ENCODE data around the gene RPIA.

DNA sequence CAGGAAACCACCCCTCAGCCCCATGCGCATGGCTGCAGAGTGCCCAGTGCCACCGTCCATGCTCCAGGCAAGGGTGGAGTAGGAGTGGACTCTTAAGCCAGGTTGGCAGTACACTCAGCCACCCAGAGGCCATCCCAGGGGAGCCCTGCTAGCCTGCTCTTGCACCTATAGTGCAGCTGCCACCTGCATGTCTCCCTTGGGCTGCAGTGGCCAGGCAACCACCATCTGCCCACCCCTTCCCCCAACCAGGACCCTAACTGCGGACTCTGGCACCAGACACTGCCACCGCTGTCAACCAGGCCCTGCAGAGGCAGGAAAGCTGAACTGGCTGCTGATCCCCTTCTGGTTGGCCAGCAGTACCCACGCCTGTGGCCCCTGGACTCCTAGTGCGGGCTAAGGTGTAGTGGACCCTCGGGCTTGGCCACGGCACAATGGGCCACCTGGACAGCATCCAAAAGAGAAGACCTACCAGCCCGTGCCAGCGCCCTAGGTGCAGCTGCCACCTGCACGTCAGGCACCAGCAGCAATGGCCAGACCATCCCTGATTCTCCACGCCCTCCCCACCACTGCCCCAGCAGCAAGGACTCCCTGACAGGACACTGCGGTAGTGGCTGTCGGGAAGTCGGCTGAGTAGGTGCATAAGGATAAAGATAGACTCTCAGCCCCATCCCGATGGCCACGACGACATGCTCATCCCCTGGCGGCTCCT lies 72.8 kb downstream of the RPIA start:
- TF ChIP-seq CTCF (IDR thresholded peaks at IDR 0.05) (no peak), POLR2A (IDR thresholded peaks at IDR 0.05) (no peak)

Data from Peyer's patch (tissue), 4 donors.